SK-N-SH (cell line): ENCODE data around the gene ENDOD1. TPM values are rescaled to one million over a fixed set of nuclear protein-coding genes. Genes with fewer than 3 reads are reported as not detected.

ENCODE experiments used
- CTCF ChIA-PET: fragments of 300-600, 350-600 bp; formaldehyde crosslinking; extraction: SDS; loops from one replicate; lab custom pipeline; 2021; lab: Yijun Ruan, JAX
- POLR2A ChIA-PET: fragments of 350-600 bp; sonication (Branson Sonifier 250); formaldehyde crosslinking; extraction: SDS; loops from one replicate; lab custom pipeline; 2020; ENCODE audit warnings: antibody characterized with exemption, inconsistent platforms; lab: Yijun Ruan, JAX
- DNase-seq: peaks from one replicate; pipeline ENCODE4 v3.0.0; 2012
- H2AFZ ChIP-seq: fragments of 200-600 bp; sonication (generic); 2 replicates; pipeline ENCODE4 v1.8.1; 2016; ENCODE audit warnings: antibody characterized with exemption, mild to moderate bottlenecking, low read depth
- H3F3A ChIP-seq: fragments of 200-600 bp; sonication (generic); replicated peaks from 2 replicates; pipeline ENCODE3; 2016; ENCODE audit warnings: antibody characterized with exemption, mild to moderate bottlenecking; ENCODE audit not compliant: insufficient read depth
- H3K27ac ChIP-seq, 2 experiments: fragments of 200-500 bp in 1 of 2; fragments of 200-600 bp in 1 of 2; sonication (Bioruptor generic) in 1 of 2; sonication (generic), shearing (Covaris generic) in 1 of 2; 2 replicates each; pipeline versions ENCODE4 v1.5.1 to v1.6.1; 2014 to 2016; ENCODE audit warnings: low read depth in 2 of 2, inconsistent platforms in 1 of 2, low read length in 1 of 2, mild to moderate bottlenecking in 1 of 2, mixed read lengths in 1 of 2
- H3K27me3 ChIP-seq: fragments of 200-600 bp; sonication (generic), shearing (Covaris generic); 2 replicates; pipeline ENCODE4 v1.6.1; 2016; ENCODE audit warnings: mixed run types; ENCODE audit not compliant: insufficient read depth
- H3K36me3 ChIP-seq, 2 experiments: fragments of 200-500 bp in 1 of 2; fragments of 200-600 bp in 1 of 2; sonication (Bioruptor generic) in 1 of 2; sonication (generic) in 1 of 2; replicated peaks in 1 of 2; 2 replicates each; pipeline versions ENCODE3 to v1.5.1; 2014 to 2016; ENCODE audit warnings: low read length in 1 of 2, mild to moderate bottlenecking in 1 of 2; ENCODE audit not compliant: insufficient read depth in 2 of 2, control insufficient read depth in 1 of 2
- H3K4me1 ChIP-seq, 2 experiments: fragments of 200-500 bp in 1 of 2; fragments of 200-600 bp in 1 of 2; sonication (Bioruptor generic) in 1 of 2; sonication (generic), shearing (Covaris generic) in 1 of 2; 2 replicates each; pipeline versions ENCODE4 v1.5.1 to v1.6.1; 2014 to 2016; ENCODE audit warnings: low read depth in 1 of 2, low read length in 1 of 2, mixed run types in 1 of 2; ENCODE audit not compliant: insufficient read depth in 2 of 2, control insufficient read depth in 1 of 2
- H3K4me2 ChIP-seq: fragments of 200-600 bp; sonication (generic), shearing (Covaris generic); 2 replicates; pipeline ENCODE4 v1.6.1; 2017; ENCODE audit warnings: mixed run types
- H3K4me3 ChIP-seq, 2 experiments: fragments of 200-500 bp in 1 of 2; fragments of 200-600 bp in 1 of 2; sonication (Bioruptor generic) in 1 of 2; sonication (generic), shearing (Covaris generic) in 1 of 2; 2 replicates each; pipeline versions ENCODE4 v1.5.1 to v1.8.1; 2014 to 2016; ENCODE audit warnings: low read depth in 2 of 2, inconsistent platforms in 1 of 2, low read length in 1 of 2, mild to moderate bottlenecking in 1 of 2, mixed read lengths in 1 of 2, moderate library complexity in 1 of 2
- H3K79me2 ChIP-seq: fragments of 200-600 bp; sonication (generic); 2 replicates; pipeline ENCODE4 v1.8.1; 2017; ENCODE audit warnings: mild to moderate bottlenecking; ENCODE audit not compliant: insufficient read depth
- H3K9ac ChIP-seq: fragments of 200-600 bp; sonication (generic); 2 replicates; pipeline ENCODE4 v1.6.1; 2017; ENCODE audit warnings: mixed run types
- H3K9me2 ChIP-seq: fragments of 200-600 bp; sonication (generic); 2 replicates; pipeline ENCODE4 v1.6.1; 2017; ENCODE audit warnings: mixed run types
- H3K9me3 ChIP-seq: fragments of 200-600 bp; sonication (generic); 2 replicates; pipeline ENCODE4 v1.6.1; 2017; ENCODE audit warnings: mixed run types, mild to moderate bottlenecking, moderate library complexity
- H4K20me1 ChIP-seq: fragments of 200-600 bp; sonication (generic); 2 replicates; pipeline ENCODE4 v1.6.1; 2017; ENCODE audit warnings: mild to moderate bottlenecking, mixed run types; ENCODE audit not compliant: insufficient read depth
- ELF1 ChIP-seq: IDR thresholded peaks from 2 replicates; pipeline ENCODE4 v1.4.0; 2012
- EP300 ChIP-seq, 2 experiments: IDR thresholded peaks; 2 replicates each; pipeline versions ENCODE4 v1.4.0 to v1.6.1; 2012; ENCODE audit warnings: borderline replicate concordance in 1 of 2, low read depth in 1 of 2, low read length in 1 of 2
- EZH2phosphoT487 ChIP-seq: fragments of 200-600 bp; sonication (generic); IDR thresholded peaks from 2 replicates; pipeline ENCODE4 v1.6.1; 2017; ENCODE audit warnings: low read depth, mixed run types, mild to moderate bottlenecking, antibody characterized with exemption, moderate library complexity, borderline replicate concordance
- FOSL2 ChIP-seq: IDR thresholded peaks from 2 replicates; pipeline ENCODE4 v1.4.0; 2012; ENCODE audit warnings: low read depth, mild to moderate bottlenecking, moderate library complexity, borderline replicate concordance
- FOXJ3 ChIP-seq: sonication (generic); formaldehyde crosslinking; IDR thresholded peaks from 2 replicates; pipeline ENCODE4 v1.5.1; 2020; ENCODE audit warnings: mild to moderate bottlenecking, missing genetic modification reagents
- FOXM1 ChIP-seq: IDR thresholded peaks from 2 replicates; pipeline ENCODE4 v1.4.0; 2012; ENCODE audit warnings: low read depth, mild to moderate bottlenecking
- JUND ChIP-seq: IDR thresholded peaks from 2 replicates; pipeline ENCODE4 v1.4.0; 2012
- MEF2A ChIP-seq: IDR thresholded peaks from 2 replicates; pipeline ENCODE4 v1.4.0; 2012; ENCODE audit warnings: low read depth, borderline replicate concordance
- NFIC ChIP-seq: IDR thresholded peaks from 2 replicates; pipeline ENCODE4 v1.4.0; 2012; ENCODE audit warnings: borderline replicate concordance
- NRF1 ChIP-seq: IDR thresholded peaks from 2 replicates; pipeline ENCODE4 v1.6.1; 2012; ENCODE audit warnings: low read depth, mild to moderate bottlenecking, low read length
- RCOR1 ChIP-seq: fragments of 150-350 bp; IDR thresholded peaks from 2 replicates; pipeline ENCODE4 v1.6.1; 2017; ENCODE audit warnings: antibody characterized with exemption, low read length
- RXRA ChIP-seq: IDR thresholded peaks from 2 replicates; pipeline ENCODE4 v1.4.0; 2012; ENCODE audit warnings: low read depth, mild to moderate bottlenecking, borderline replicate concordance
- SMC3 ChIP-seq: IDR thresholded peaks from 2 replicates; pipeline ENCODE4 v1.6.1; 2012; ENCODE audit warnings: low read depth, low read length, improper control_type of control experiment
- TAF1 ChIP-seq: IDR thresholded peaks from 2 replicates; pipeline ENCODE4 v1.6.1; 2012; ENCODE audit warnings: low read depth, mild to moderate bottlenecking, low read length, moderate library complexity, borderline replicate concordance
- TEAD4 ChIP-seq: IDR thresholded peaks from 2 replicates; pipeline ENCODE4 v1.4.0; 2012; ENCODE audit warnings: mild to moderate bottlenecking, borderline replicate concordance; ENCODE audit not compliant: insufficient read depth
- YY1 ChIP-seq: IDR thresholded peaks from 2 replicates; pipeline ENCODE4 v1.4.0; 2012; ENCODE audit warnings: low read depth, mild to moderate bottlenecking
- WGBS: methylation state at CpG from one replicate; pipeline ENCODE4 v1.1.6; 2017; ENCODE audit warnings: low lambda C conversion rate; 5-methylcytosine and 5-hydroxymethylcytosine counted together
- polyA plus RNA-seq, 3 experiments: library from polyadenylated mRNA; depleted of rRNA; stranded (reverse); fragments of >200 nt; gene quantifications; 2 replicates each; pipeline ENCODE4 v1.2.3, GENCODE V29; 2012
- TF ChIP-seq, protein P1 (sequence below): IDR thresholded peaks from 2 replicates; pipeline ENCODE4; 2012
- TF ChIP-seq, protein P2 (sequence below): IDR thresholded peaks from 2 replicates; pipeline ENCODE4 v1.4.0; 2012; ENCODE audit warnings: low read depth
- TF ChIP-seq, protein P3 (sequence below): fragments of 150-350 bp; IDR thresholded peaks from 2 replicates; pipeline ENCODE4 v1.6.1; 2017; ENCODE audit warnings: antibody characterized with exemption, low read length, low read depth, borderline replicate concordance
- TF ChIP-seq, protein P4 (sequence below): IDR thresholded peaks from 2 replicates; pipeline ENCODE4 v1.4.0; 2012; ENCODE audit warnings: low read depth, borderline replicate concordance

The ENDOD1 gene
- polyA plus RNA-seq, 1 of the 3 experiments (the other 2 are of a cell fraction), result 15.0 TPM

DNA sequence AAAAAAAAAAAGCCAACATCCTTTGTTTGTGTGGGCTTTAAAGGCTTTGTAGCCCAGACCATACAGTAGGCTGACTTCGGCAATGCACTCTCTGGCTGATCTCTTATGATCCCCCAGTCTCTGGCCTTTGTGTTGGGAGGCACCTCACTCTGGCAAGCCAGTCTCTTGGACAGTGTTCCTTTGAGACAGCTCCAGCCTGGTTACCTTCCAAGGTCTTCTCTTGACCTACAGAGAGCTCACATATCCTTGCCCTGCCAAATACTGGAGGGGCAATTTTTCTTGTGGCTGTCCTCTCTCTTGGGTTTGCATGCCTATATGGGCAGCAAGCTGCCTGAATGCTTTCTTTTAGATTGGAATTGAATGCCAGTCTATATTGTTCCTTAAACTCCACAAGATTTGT, 71.6 kb downstream of the ENDOD1 start:
- Histone ChIP-seq H3K4me2 (no peak overlapping the region), H3K27me3 (no peaks in the 10 kb centered on the region), H4K20me1 (no peaks in the 10 kb centered on the region), H3K4me3 (no peak overlapping the region), H3F3A (peaks cover 4% of the 10 kb centered on the region), H3K4me1 (no peaks in the 10 kb centered on the region), H3K9me2 (no peaks in the 10 kb centered on the region), H3K36me3 (no peaks in the 10 kb centered on the region), H3K79me2 (no peaks in the 10 kb centered on the region), H3K9me3 (no peaks in the 10 kb centered on the region), H2AFZ (no peak overlapping the region), H3K9ac (no peak overlapping the region), H3K27ac (no peak overlapping the region)
- no peak for DNase-seq
- POLR2A ChIA-PET, result no interaction called here
- TF ChIP-seq, protein P1, sequence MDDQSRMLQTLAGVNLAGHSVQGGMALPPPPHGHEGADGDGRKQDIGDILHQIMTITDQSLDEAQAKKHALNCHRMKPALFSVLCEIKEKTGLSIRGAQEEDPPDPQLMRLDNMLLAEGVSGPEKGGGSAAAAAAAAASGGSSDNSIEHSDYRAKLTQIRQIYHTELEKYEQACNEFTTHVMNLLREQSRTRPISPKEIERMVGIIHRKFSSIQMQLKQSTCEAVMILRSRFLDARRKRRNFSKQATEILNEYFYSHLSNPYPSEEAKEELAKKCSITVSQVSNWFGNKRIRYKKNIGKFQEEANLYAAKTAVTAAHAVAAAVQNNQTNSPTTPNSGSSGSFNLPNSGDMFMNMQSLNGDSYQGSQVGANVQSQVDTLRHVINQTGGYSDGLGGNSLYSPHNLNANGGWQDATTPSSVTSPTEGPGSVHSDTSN, result no peak
- TF ChIP-seq SMC3 (no peak), RCOR1 (no peak), TEAD4 (no peak), RXRA (no peak), ELF1 (no peak), NRF1 (no peak)
- TF ChIP-seq, protein P2, sequence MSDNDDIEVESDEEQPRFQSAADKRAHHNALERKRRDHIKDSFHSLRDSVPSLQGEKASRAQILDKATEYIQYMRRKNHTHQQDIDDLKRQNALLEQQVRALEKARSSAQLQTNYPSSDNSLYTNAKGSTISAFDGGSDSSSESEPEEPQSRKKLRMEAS, result no peak
- CTCF ChIA-PET, result interaction anchor here (1.3 to 9.4 kb wide), 2 partner anchors 9 to 545 kb away, joined by 3 to 159 read pairs; no protein-coding TSS in a partner anchor
- WGBS, result 100% methylated on average over 1 of the region's 1 CpG

DNA sequence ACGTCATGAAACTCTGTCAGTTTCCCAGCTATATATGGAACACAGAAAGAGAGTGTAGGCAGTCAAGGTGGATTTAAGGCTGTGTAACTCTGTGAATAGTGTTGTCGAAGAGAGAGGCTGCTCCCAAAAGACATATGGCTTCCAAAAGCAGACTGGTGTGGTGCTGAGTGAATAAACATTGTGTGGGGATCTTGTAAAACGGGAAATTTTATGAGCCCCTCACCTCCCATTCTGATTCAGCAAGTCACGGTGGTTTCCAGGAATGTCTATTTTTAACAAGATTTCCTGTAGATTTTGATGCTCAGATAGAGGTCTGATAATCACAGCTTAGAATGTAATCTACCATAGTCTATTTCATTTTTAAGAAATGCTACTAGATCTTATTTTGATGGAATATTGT, 73.5 kb downstream of the ENDOD1 start:
- ChIA-PET POLR2A (no interaction called here), CTCF (interaction anchor here (1.2 to 5.1 kb wide), 2 partner anchors 9 to 602 kb away, joined by 4 to 25 read pairs; no protein-coding TSS in a partner anchor)
- Histone ChIP-seq H3K4me1 (no peaks in the 10 kb centered on the region), H3F3A (no peaks in the 10 kb centered on the region), H3K9ac (no peak overlapping the region), H3K27ac (no peak overlapping the region), H3K27me3 (no peaks in the 10 kb centered on the region), H3K9me3 (no peaks in the 10 kb centered on the region), H3K4me2 (no peak overlapping the region), H4K20me1 (no peaks in the 10 kb centered on the region), H3K9me2 (no peaks in the 10 kb centered on the region), H2AFZ (no peak overlapping the region), H3K4me3 (no peak overlapping the region), H3K36me3 (peaks cover 0 to 3% of the 10 kb centered on the region in 2 experiments), H3K79me2 (no peaks in the 10 kb centered on the region)
- 81% methylated on average over 4 of the region's 4 CpGs for WGBS
- DNase-seq, result no peak
- no peak for TF ChIP-seq NFIC
- TF ChIP-seq RXRA, result no peak
- TF ChIP-seq, protein P3, sequence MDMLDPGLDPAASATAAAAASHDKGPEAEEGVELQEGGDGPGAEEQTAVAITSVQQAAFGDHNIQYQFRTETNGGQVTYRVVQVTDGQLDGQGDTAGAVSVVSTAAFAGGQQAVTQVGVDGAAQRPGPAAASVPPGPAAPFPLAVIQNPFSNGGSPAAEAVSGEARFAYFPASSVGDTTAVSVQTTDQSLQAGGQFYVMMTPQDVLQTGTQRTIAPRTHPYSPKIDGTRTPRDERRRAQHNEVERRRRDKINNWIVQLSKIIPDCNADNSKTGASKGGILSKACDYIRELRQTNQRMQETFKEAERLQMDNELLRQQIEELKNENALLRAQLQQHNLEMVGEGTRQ, result no peak
- TF ChIP-seq, protein P4, sequence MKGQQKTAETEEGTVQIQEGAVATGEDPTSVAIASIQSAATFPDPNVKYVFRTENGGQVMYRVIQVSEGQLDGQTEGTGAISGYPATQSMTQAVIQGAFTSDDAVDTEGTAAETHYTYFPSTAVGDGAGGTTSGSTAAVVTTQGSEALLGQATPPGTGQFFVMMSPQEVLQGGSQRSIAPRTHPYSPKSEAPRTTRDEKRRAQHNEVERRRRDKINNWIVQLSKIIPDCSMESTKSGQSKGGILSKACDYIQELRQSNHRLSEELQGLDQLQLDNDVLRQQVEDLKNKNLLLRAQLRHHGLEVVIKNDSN, result no peak
- no peak for TF ChIP-seq FOXJ3 (CRISPR knock-in tag)
- TF ChIP-seq FOSL2, result no peak
- TF ChIP-seq FOXM1, result no peak
- no peak for TF ChIP-seq JUND
- no peak for TF ChIP-seq MEF2A
- TF ChIP-seq EZH2phosphoT487, result no peak
- no peak for TF ChIP-seq YY1
- no peak for TF ChIP-seq EP300 (IDR thresholded peaks at IDR 0.05; ENCODE audit: borderline replicate concordance in 1 of 2, low read depth in 1 of 2, low read length in 1 of 2)
- no peak for TF ChIP-seq TAF1
